Tibial nerve (tissue), 4 donors: ENCODE results near the gene FAM83C. TPM values are rescaled to one million over a fixed set of nuclear protein-coding genes. Genes with fewer than 3 reads are reported as not detected.

Source experiments
- DNase-seq, 2 donors: peaks; one replicate each; pipeline ENCODE4 v3.0.0-alpha.2; 2019; ENCODE audit warnings: low spot score in 2 of 2
- H3K27ac ChIP-seq, 4 donors: fragments of 200-600 bp; sonication (generic) in 3 of 4; one replicate each; pipeline ENCODE4 v1.5.1; 2017 to 2019; ENCODE audit warnings: mild to moderate bottlenecking in 1 of 4
- H3K27me3 ChIP-seq, 2 donors: fragments of 200-600 bp; sonication (generic) in 1 of 2; one replicate each; pipeline versions ENCODE4 v1.5.1 to v1.6.0; 2017 to 2019
- H3K36me3 ChIP-seq, 3 donors: fragments of 200-600 bp; sonication (generic); one replicate each; pipeline ENCODE4 v1.5.1; 2018 to 2019
- H3K4me1 ChIP-seq, 4 donors: fragments of 200-600 bp; sonication (generic) in 3 of 4; one replicate each; pipeline ENCODE4 v1.5.1; 2017 to 2019
- H3K4me3 ChIP-seq, 4 donors: fragments of 200-600 bp; sonication (generic) in 3 of 4; one replicate each; pipeline ENCODE4 v1.5.1; 2017 to 2019; ENCODE audit warnings: mild to moderate bottlenecking in 1 of 4, moderate library complexity in 1 of 4
- H3K9me3 ChIP-seq, 4 donors: fragments of 200-600 bp; sonication (generic) in 3 of 4; one replicate each; pipeline ENCODE4 v1.5.1; 2017 to 2019
- EP300 ChIP-seq, 2 donors: sonication (generic); formaldehyde crosslinking; IDR thresholded peaks; one replicate each; pipeline ENCODE4 v1.6.1; 2017; ENCODE audit warnings: antibody characterized with exemption in 2 of 2, mild to moderate bottlenecking in 1 of 2
- POLR2A ChIP-seq, 2 donors: fragments of 450-650 bp; IDR thresholded peaks; one replicate each; pipeline ENCODE4 v1.6.1; 2017; ENCODE audit warnings: antibody characterized with exemption in 2 of 2, mild to moderate bottlenecking in 2 of 2, moderate library complexity in 2 of 2
- WGBS, 2 donors: methylation state at CpG; one replicate each; pipeline ENCODE4 v1.1.5; 2018; 5-methylcytosine and 5-hydroxymethylcytosine counted together
- total RNA-seq, 4 donors: library from RNA; depleted of rRNA; stranded (reverse); fragments of >200 nt; gene quantifications; one replicate each; pipeline ENCODE4 v1.1.0, GENCODE V29; 2016
- TF ChIP-seq, protein P1 (sequence below), 5 experiments: fragments of 200-600 bp in 3 of 5; fragments of 450-650 bp in 2 of 5; sonication (generic) in 3 of 5; IDR thresholded peaks; one replicate each; pipeline ENCODE4 v1.5.1; 2016 to 2019; ENCODE audit warnings: antibody characterized with exemption in 5 of 5, mild to moderate bottlenecking in 3 of 5, moderate library complexity in 2 of 5

Gene FAM83C
- total RNA-seq, 4 donors from 2014 or later: not detected

DNA sequence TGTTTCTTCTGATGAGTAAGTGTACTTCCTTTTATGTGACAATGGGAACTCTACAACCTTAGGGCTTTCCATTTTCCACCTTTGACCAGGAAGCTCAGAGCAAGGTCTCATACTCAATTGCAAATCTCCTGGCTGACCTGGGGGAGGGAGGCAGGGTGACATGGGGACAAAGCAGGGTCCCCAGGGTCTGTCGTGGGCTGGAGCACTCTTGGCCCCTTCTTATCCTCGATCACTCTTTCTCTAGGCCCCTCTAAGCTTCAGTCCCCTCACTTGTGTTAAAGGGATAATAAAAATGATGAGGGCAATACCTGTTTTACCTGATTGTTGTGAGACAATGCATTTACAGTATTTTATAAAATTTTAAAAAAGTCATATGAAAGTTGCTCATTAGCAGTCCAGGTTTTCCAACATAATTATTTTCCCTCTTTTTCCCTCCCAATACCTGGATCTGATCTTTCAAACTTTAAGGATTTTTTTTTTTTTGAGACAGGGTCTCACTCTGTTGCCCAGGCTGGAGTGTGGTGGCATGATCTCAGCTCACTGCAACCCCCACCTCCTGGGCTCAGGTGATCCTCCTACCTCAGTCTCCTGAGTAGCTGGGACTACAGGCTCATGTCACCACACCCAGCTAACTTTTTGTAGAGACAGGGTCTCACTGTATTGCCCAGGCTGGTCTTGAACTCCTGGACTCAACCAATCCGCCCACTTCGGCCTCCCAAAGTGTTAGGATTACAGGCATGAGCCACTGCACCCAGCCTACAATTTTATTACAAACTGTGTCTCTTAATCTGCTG lies 8.4 kb upstream of the FAM83C start:
- H3K27ac ChIP-seq: no peak overlapping the region
- DNase-seq: no peak
- no peaks in the 10 kb centered on the region for H3K9me3 ChIP-seq
- H3K36me3 ChIP-seq: no peaks in the 10 kb centered on the region
- no peak for TF ChIP-seq EP300 (IDR thresholded peaks at IDR 0.05)
- TF ChIP-seq, protein P1, sequence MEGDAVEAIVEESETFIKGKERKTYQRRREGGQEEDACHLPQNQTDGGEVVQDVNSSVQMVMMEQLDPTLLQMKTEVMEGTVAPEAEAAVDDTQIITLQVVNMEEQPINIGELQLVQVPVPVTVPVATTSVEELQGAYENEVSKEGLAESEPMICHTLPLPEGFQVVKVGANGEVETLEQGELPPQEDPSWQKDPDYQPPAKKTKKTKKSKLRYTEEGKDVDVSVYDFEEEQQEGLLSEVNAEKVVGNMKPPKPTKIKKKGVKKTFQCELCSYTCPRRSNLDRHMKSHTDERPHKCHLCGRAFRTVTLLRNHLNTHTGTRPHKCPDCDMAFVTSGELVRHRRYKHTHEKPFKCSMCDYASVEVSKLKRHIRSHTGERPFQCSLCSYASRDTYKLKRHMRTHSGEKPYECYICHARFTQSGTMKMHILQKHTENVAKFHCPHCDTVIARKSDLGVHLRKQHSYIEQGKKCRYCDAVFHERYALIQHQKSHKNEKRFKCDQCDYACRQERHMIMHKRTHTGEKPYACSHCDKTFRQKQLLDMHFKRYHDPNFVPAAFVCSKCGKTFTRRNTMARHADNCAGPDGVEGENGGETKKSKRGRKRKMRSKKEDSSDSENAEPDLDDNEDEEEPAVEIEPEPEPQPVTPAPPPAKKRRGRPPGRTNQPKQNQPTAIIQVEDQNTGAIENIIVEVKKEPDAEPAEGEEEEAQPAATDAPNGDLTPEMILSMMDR (IDR thresholded peaks at IDR 0.05): no peak
- no peak for TF ChIP-seq POLR2A (IDR thresholded peaks at IDR 0.05)
- 78 to 79% methylated on average over 4 of the region's 4 CpGs for WGBS, 2 donors
- no peaks in the 10 kb centered on the region for H3K27me3 ChIP-seq
- H3K4me1 ChIP-seq: peaks cover 0 to 19% (median 3%) of the 10 kb centered on the region in 4 donors
- H3K4me3 ChIP-seq: no peak overlapping the region

GRCh38 chr20:35299780-35300179 lies 7.6 kb upstream of the FAM83C start:
- WGBS, 2 donors: 74 to 79% methylated on average over 4 of the region's 4 CpGs
- Histone ChIP-seq H3K9me3 (no peaks in the 10 kb centered on the region), H3K27me3 (no peaks in the 10 kb centered on the region), H3K27ac (no peak overlapping the region), H3K4me3 (no peak overlapping the region), H3K36me3 (no peaks in the 10 kb centered on the region), H3K4me1 (peaks cover 0 to 14% (median 0%) of the 10 kb centered on the region in 4 donors)
- no peak for TF ChIP-seq EP300 (IDR thresholded peaks at IDR 0.05)
- no peak for TF ChIP-seq POLR2A (IDR thresholded peaks at IDR 0.05)
- TF ChIP-seq, protein P1 (IDR thresholded peaks at IDR 0.05): no peak
- no peak for DNase-seq

DNA sequence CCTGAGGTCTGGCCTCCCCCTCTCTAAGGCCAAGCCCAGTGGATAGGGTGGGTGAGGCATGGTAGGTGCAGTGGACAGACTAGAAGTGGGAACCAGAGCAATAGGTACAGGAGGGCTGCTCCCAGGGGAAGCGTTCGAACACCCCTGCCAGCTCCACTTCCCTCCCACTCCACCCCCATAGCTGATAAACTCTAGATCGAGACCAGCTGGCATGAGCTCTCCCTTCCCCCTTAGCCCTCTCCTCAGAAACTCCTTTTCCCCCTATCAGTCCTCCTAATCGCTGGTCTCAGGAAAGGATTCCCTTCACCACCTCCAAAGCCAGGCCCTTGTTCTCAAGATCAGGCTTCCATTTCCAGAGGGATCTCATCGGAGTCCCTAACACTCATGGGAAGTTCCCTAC lies 6.0 kb upstream of the FAM83C start:
- TF ChIP-seq, protein P1 (IDR thresholded peaks at IDR 0.05): no peak
- TF ChIP-seq POLR2A (IDR thresholded peaks at IDR 0.05) (no peak), EP300 (IDR thresholded peaks at IDR 0.05) (no peak)
- DNase-seq: no peak
- WGBS, 2 donors: 59 to 86% methylated on average over 5 of the region's 5 CpGs

DNA sequence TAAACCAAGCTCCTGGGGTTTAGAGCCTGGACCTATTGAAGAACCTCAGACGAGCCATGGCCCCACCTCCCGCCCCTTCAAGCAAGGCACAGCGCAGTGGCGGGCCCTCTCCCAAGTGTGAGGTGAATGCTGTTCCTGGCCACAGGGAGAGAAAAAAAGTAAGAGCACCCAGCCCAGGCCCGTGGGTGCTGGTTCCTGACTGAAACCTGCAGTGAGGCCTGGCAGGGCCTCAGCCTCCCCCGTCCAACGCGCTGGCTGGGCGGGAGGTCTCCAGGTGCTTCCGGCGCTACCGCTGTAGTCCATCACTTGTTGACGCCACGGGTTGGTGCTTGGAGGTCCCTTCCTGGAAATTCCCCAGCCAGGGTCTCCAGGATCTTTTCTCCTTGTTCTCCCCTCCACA lies 5.5 kb upstream of the FAM83C start:
- no peaks in the 10 kb centered on the region for H3K36me3 ChIP-seq

More for the DNA sequence above, 6.0 kb upstream of the FAM83C start:
- Histone ChIP-seq H3K36me3 (no peaks in the 10 kb centered on the region), H3K27me3 (no peaks in the 10 kb centered on the region), H3K4me1 (peaks cover 0 to 3% (median 0%) of the 10 kb centered on the region in 4 donors), H3K9me3 (no peaks in the 10 kb centered on the region), H3K27ac (no peak overlapping the region), H3K4me3 (no peak overlapping the region)

GRCh38 chr20:35297155-35297554 lies 4.9 kb upstream of the FAM83C start:
- no peak for DNase-seq
- TF ChIP-seq, protein P1 (IDR thresholded peaks at IDR 0.05): no peak
- TF ChIP-seq POLR2A (IDR thresholded peaks at IDR 0.05): no peak
- TF ChIP-seq EP300 (IDR thresholded peaks at IDR 0.05): no peak
- Histone ChIP-seq H3K27me3 (no peaks in the 10 kb centered on the region), H3K4me3 (no peak overlapping the region), H3K4me1 (no peaks in the 10 kb centered on the region), H3K36me3 (no peaks in the 10 kb centered on the region), H3K27ac (no peak overlapping the region), H3K9me3 (no peaks in the 10 kb centered on the region)
- WGBS, 2 donors: 55 to 56% methylated on average over 8 of the region's 8 CpGs

More for the DNA sequence above, 5.5 kb upstream of the FAM83C start:
- WGBS, 2 donors: 89 to 90% methylated on average over 14 of the region's 14 CpGs
- Histone ChIP-seq H3K27ac (no peak overlapping the region), H3K27me3 (no peaks in the 10 kb centered on the region), H3K4me1 (no peaks in the 10 kb centered on the region), H3K9me3 (no peaks in the 10 kb centered on the region), H3K4me3 (no peak overlapping the region)
- TF ChIP-seq EP300 (IDR thresholded peaks at IDR 0.05) (no peak), POLR2A (IDR thresholded peaks at IDR 0.05) (no peak)
- TF ChIP-seq, protein P1 (IDR thresholded peaks at IDR 0.05): no peak
- DNase-seq: no peak
